ENCODE results near the gene P4HB. TPM values are rescaled to one million over a fixed set of nuclear protein-coding genes. Genes with fewer than 3 reads are reported as not detected.

P4HB gene
- total and polyA plus RNA-seq, 2 experiments from 2014 or later, result 206 to 620 TPM

DNA sequence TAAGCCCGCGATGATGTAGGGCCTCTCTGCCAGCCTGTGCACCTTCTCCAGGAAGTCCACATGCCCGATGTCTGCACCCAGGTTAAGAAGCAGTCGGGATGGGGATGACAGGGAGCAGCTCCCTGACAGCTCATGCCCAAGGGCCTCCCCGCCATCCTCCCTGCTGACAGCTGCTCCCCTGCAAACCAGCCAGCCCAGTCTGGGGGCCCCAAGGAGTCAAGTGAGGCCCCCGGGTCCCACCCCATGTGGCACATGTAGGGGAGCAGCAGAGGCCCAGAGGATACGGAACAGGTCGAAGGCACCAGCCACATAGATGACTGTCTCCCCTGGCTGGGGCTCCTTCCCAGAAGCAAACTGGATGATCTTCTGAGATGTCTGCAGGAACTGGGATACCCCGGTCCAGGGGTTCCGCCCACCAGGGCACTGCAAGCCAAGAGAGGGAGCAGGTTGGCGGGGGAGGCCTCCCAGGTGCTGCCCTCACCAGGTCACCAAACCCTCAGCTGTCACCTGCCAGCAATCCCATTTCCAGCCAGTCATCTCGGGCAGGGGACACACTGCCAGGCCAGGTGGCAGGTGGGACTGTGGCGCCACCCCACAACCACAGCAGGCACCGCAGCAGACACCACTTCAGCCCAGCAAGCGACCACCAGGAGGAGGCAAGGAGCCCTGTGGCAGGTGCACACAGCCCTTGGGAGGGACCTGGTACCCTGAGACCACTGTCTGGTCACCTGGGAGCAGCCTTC, 46.3 kb upstream of the P4HB start (continued):
- TF ChIP-seq, protein P1, sequence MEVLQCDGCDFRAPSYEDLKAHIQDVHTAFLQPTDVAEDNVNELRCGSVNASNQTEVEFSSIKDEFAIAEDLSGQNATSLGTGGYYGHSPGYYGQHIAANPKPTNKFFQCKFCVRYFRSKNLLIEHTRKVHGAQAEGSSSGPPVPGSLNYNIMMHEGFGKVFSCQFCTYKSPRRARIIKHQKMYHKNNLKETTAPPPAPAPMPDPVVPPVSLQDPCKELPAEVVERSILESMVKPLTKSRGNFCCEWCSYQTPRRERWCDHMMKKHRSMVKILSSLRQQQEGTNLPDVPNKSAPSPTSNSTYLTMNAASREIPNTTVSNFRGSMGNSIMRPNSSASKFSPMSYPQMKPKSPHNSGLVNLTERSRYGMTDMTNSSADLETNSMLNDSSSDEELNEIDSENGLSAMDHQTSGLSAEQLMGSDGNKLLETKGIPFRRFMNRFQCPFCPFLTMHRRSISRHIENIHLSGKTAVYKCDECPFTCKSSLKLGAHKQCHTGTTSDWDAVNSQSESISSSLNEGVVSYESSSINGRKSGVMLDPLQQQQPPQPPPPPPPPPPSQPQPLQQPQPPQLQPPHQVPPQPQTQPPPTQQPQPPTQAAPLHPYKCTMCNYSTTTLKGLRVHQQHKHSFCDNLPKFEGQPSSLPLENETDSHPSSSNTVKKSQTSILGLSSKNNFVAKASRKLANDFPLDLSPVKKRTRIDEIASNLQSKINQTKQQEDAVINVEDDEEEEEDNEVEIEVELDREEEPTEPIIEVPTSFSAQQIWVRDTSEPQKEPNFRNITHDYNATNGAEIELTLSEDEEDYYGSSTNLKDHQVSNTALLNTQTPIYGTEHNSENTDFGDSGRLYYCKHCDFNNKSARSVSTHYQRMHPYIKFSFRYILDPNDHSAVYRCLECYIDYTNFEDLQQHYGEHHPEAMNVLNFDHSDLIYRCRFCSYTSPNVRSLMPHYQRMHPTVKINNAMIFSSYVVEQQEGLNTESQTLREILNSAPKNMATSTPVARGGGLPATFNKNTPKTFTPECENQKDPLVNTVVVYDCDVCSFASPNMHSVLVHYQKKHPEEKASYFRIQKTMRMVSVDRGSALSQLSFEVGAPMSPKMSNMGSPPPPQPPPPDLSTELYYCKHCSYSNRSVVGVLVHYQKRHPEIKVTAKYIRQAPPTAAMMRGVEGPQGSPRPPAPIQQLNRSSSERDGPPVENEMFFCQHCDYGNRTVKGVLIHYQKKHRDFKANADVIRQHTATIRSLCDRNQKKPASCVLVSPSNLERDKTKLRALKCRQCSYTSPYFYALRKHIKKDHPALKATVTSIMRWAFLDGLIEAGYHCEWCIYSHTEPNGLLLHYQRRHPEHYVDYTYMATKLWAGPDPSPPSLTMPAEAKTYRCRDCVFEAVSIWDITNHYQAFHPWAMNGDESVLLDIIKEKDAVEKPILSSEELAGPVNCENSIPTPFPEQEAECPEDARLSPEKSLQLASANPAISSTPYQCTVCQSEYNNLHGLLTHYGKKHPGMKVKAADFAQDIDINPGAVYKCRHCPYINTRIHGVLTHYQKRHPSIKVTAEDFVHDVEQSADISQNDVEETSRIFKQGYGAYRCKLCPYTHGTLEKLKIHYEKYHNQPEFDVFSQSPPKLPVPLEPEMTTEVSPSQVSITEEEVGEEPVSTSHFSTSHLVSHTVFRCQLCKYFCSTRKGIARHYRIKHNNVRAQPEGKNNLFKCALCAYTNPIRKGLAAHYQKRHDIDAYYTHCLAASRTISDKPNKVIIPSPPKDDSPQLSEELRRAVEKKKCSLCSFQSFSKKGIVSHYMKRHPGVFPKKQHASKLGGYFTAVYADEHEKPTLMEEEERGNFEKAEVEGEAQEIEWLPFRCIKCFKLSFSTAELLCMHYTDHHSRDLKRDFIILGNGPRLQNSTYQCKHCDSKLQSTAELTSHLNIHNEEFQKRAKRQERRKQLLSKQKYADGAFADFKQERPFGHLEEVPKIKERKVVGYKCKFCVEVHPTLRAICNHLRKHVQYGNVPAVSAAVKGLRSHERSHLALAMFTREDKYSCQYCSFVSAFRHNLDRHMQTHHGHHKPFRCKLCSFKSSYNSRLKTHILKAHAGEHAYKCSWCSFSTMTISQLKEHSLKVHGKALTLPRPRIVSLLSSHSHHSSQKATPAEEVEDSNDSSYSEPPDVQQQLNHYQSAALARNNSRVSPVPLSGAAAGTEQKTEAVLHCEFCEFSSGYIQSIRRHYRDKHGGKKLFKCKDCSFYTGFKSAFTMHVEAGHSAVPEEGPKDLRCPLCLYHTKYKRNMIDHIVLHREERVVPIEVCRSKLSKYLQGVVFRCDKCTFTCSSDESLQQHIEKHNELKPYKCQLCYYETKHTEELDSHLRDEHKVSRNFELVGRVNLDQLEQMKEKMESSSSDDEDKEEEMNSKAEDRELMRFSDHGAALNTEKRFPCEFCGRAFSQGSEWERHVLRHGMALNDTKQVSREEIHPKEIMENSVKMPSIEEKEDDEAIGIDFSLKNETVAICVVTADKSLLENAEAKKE (CRISPR knock-in tag; IDR thresholded peaks at IDR 0.05), result no peak
- no peak for TF ChIP-seq ZNF114 (CRISPR knock-in tag; IDR thresholded peaks at IDR 0.05)
- TF ChIP-seq REST (IDR thresholded peaks at IDR 0.05; ENCODE audit: unreplicated experiment), result no peak
- no peak for TF ChIP-seq STAT1 (IDR thresholded peaks at IDR 0.05; ENCODE audit: unreplicated experiment)
- no peak for TF ChIP-seq EZH2phosphoT487 (IDR thresholded peaks at IDR 0.05; ENCODE audit: unreplicated experiment)
- no peak for TF ChIP-seq JUNB (IDR thresholded peaks at IDR 0.05; ENCODE audit: unreplicated experiment)

Measured in GM23338 (cell line).